Measurements from ENCODE around the gene PLEKHM1.

The PLEKHM1 gene

DNA sequence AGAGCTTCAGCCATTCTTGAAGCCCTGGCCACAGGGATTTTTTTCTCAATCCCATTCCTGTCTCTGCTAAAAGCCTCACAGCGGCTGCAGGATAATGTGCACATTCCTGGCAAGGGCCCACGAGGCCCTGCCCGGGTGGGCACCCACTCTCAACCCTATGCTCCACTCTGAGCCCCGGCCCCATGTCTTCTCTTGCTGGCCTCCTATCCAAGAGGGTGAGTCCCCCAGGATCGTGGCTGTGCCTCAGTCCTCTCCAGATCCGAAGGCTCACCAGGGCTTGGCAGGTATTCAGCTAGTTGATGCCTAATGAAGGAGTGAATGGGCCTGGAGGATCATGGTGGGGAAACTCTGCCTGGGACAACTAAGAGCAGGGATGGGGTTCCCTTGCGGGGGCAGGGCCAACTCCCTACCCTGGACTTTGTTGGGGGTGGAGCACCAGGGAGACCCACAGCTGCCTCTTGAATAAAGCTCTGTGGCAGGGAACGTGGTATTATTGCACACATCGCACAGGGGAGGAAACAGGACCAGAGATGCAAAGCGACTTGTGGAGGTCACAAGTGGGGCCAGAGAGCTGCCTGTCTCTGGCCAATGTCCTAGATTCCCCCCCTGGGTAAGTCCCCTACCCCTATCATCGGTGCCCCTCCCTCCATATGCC, 63.2 kb downstream of the PLEKHM1 start:
- H3K36me3 ChIP-seq (ENCODE audit: control insufficient read depth, insufficient read depth, low read length) = no peaks in the 10 kb centered on the region
- no peaks in the 10 kb centered on the region for H3K9me3 ChIP-seq (ENCODE audit: control insufficient read depth, low read length)
- no peak overlapping the region for H3K27ac ChIP-seq (ENCODE audit: insufficient read depth, low read depth, low read length, poor library complexity, severe bottlenecking)
- peaks cover 63% of the 10 kb centered on the region for H3K27me3 ChIP-seq (ENCODE audit: control insufficient read depth, insufficient read depth, low read length, poor library complexity, severe bottlenecking)
- no peak overlapping the region for H3K4me3 ChIP-seq (ENCODE audit: insufficient read depth, low read depth, low read length)
- 79 to 86% methylated on average over 11 of the region's 11 CpGs for whole genome bisulfite sequencing, 2 experiments
- H3K4me1 ChIP-seq (ENCODE audit: control insufficient read depth, insufficient read depth, low read length) = peaks cover 7% of the 10 kb centered on the region

DNA sequence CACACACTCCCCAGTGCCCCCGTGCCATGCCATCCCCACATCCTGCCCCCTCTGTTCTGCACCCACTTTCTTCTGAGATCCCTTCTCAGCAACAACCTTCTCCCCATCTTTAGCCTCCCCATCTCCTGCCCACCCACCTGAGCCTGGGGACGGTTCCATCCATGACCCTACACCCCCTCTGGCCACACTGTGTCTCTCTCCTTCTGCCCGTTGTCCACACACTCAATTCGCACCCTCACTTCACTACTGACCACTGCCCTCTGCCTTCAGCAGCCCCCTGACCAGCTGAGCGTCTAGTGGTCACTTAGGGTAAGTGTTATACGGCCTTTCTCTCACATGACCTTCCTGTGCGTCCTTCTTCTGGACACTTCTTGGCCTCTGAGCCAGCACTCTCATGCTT, 64.0 kb downstream of the PLEKHM1 start:
- Histone ChIP-seq H3K4me1 (ENCODE audit: control insufficient read depth, insufficient read depth, low read length) (peaks cover 6% of the 10 kb centered on the region), H3K27me3 (ENCODE audit: control insufficient read depth, insufficient read depth, low read length, poor library complexity, severe bottlenecking) (peaks cover 56% of the 10 kb centered on the region), H3K4me3 (ENCODE audit: insufficient read depth, low read depth, low read length) (no peak overlapping the region), H3K36me3 (ENCODE audit: control insufficient read depth, insufficient read depth, low read length) (no peaks in the 10 kb centered on the region), H3K27ac (ENCODE audit: insufficient read depth, low read depth, low read length, poor library complexity, severe bottlenecking) (no peak overlapping the region), H3K9me3 (ENCODE audit: control insufficient read depth, low read length) (no peaks in the 10 kb centered on the region)
- 81 to 85% methylated on average over 7 of the region's 7 CpGs for WGBS, 2 experiments

DNA sequence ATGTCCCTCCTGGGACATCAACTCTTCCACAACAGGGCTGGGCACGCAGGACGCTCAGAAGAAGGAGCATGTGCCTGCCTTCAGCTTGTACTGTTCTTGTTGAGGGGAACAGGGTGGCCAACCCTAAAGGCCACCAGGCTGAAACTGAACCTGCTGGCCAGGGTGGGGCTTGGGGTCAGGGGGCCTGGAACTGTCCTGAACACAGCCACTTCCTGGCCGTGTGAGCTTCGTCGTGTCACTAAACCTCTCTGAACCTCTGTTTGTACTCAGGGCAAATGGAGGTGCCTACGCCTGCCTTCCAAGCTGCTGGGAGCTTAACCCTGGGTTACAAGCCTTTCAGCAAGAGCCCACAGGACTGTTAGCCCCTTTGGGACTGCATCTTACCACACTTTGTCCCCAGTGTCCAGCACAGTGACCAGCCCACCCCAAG, 64.5 kb downstream of the PLEKHM1 start:
- H3K4me3 ChIP-seq (ENCODE audit: insufficient read depth, low read depth, low read length) = no peak overlapping the region

DNA sequence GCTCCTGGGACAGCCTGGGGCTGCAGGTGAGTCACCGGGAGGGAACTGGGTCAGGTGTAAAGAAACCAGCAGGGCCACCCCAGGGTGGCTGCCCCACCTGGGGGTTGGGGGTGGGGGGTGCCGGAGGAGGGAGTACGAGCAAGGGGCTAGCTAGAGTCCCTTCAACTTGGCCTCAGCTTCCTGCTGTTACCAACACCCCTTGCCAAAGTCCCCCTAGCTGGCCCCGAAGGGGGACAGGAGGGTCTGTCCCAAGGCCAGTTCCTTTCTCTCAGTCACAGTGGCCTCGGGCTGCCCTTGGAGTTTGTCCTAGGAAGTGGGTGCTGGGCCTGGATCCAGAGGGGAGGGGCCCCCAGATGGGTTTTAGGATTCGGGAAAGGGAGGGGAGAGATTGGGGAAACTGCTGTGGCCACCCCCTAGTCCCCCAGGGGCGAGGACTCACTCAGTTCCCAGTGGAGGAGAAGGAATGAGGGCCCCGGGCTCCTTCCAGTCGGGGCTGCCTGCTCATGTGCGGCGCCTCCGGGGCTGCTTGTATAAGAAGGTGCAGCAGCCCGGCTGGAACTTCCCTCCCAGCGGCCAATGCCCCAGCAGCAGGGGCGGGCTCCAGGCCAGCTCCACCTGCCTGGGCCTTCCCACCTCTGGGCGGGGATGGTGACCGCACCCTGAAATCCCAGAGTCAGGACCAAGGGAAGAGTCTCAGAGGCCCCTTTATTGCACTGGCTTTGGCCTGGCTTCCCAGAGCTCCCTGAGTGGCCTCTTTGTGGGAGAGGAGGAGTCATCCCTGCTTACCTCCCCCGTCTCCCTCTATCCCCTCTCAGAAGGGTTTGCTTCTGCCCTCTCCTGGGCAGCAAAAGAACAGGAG, 65.2 kb downstream of the PLEKHM1 start:
- Histone ChIP-seq H3K9me3 (ENCODE audit: control insufficient read depth, low read length) (no peaks in the 10 kb centered on the region), H3K36me3 (ENCODE audit: control insufficient read depth, insufficient read depth, low read length) (no peaks in the 10 kb centered on the region), H3K4me1 (ENCODE audit: control insufficient read depth, insufficient read depth, low read length) (no peaks in the 10 kb centered on the region), H3K27me3 (ENCODE audit: control insufficient read depth, insufficient read depth, low read length, poor library complexity, severe bottlenecking) (peaks cover 44% of the 10 kb centered on the region), H3K27ac (ENCODE audit: insufficient read depth, low read depth, low read length, poor library complexity, severe bottlenecking) (no peak overlapping the region), H3K4me3 (ENCODE audit: insufficient read depth, low read depth, low read length) (peak overlapping the region; percentile 21)
- WGBS, 2 experiments = 26 to 28% methylated on average over 18 of the region's 18 CpGs

More for the DNA sequence above, 64.5 kb downstream of the PLEKHM1 start:
- H3K27me3 ChIP-seq (ENCODE audit: control insufficient read depth, insufficient read depth, low read length, poor library complexity, severe bottlenecking) = peaks cover 50% of the 10 kb centered on the region
- H3K4me1 ChIP-seq (ENCODE audit: control insufficient read depth, insufficient read depth, low read length) = peaks cover under 1% of the 10 kb centered on the region
- H3K9me3 ChIP-seq (ENCODE audit: control insufficient read depth, low read length) = no peaks in the 10 kb centered on the region
- H3K27ac ChIP-seq (ENCODE audit: insufficient read depth, low read depth, low read length, poor library complexity, severe bottlenecking) = no peak overlapping the region
- WGBS, 2 experiments = 61 to 68% methylated on average over 6 of the region's 6 CpGs
- H3K36me3 ChIP-seq (ENCODE audit: control insufficient read depth, insufficient read depth, low read length) = no peaks in the 10 kb centered on the region

DNA sequence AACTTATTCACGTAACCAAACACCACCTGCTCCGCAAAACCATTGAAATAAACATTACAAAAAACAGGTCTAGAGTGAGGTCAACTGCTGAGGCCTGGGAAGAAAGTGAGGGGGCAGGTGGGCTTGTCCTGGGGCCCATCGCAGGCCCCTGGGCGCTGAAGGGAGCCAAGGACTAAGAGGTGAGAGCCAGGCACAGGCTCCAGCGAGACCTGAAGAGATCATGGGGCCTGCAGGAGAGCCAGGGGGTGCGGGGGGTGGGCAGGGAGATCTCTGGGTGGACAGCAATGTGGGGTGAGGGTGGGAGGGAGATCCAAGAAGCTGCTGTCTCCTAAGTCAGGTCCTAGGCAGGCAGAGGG, 65.8 kb downstream of the PLEKHM1 start:
- Histone ChIP-seq H3K36me3 (ENCODE audit: control insufficient read depth, insufficient read depth, low read length) (no peaks in the 10 kb centered on the region), H3K4me1 (ENCODE audit: control insufficient read depth, insufficient read depth, low read length) (no peaks in the 10 kb centered on the region), H3K27ac (ENCODE audit: insufficient read depth, low read depth, low read length, poor library complexity, severe bottlenecking) (no peak overlapping the region), H3K27me3 (ENCODE audit: control insufficient read depth, insufficient read depth, low read length, poor library complexity, severe bottlenecking) (peaks cover 38% of the 10 kb centered on the region), H3K9me3 (ENCODE audit: control insufficient read depth, low read length) (no peaks in the 10 kb centered on the region), H3K4me3 (ENCODE audit: insufficient read depth, low read depth, low read length) (no peak overlapping the region)
- WGBS, 2 experiments = 88 to 95% methylated on average over 6 of the region's 6 CpGs

DNA sequence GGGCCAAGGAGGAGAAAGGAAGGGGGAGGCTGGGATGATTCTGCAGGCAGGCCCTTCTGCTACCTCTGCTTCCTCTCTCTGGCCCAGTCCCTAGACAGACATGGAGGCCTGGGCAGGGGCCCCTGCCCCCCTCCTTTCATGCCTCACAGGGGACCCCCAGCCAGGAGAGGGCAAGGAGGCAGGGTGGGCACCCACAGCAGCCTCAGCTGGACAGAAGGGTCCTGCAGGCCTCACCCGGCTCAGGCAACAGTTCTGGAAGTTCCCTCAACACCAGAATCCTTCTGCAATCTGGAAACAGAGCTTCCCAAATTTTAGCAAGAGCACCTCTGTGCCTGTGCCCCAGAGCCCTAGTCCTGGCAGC, 66.6 kb downstream of the PLEKHM1 start:
- Histone ChIP-seq H3K27ac (ENCODE audit: insufficient read depth, low read depth, low read length, poor library complexity, severe bottlenecking) (no peak overlapping the region), H3K4me3 (ENCODE audit: insufficient read depth, low read depth, low read length) (no peak overlapping the region), H3K36me3 (ENCODE audit: control insufficient read depth, insufficient read depth, low read length) (no peaks in the 10 kb centered on the region), H3K9me3 (ENCODE audit: control insufficient read depth, low read length) (no peaks in the 10 kb centered on the region), H3K27me3 (ENCODE audit: control insufficient read depth, insufficient read depth, low read length, poor library complexity, severe bottlenecking) (peaks cover 30% of the 10 kb centered on the region), H3K4me1 (ENCODE audit: control insufficient read depth, insufficient read depth, low read length) (no peaks in the 10 kb centered on the region)
- 83 to 95% methylated on average over 1 of the region's 1 CpG for WGBS, 2 experiments

DNA sequence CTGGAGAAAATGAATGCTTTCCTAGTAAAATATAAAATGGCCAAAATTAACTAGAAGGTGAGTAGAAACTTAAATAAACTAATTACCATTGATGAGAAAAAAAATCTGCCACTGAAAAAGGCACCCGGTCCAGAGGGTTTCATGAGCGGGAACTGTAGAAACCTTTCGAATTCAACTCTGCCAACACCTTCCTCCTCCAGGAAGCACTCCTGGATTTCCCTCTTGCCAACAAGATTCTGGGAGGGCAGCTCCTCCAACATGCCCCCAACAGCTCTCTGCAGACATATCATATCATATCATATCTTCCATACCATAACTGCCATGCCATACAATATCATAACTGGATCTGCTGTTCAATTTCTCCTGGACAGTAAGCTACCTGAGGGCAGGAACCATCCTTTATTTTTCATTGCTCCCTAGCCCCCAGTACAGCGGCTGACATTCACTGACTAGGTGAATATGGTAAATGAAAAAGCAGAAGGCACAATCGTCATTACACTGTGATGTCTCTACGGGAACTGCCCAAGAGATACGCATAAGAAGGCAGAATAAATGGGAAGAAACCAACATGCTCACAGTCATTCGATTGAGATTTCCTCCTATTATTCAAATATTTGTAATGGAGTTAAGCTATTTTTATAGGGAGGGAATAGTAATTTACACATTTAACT, 67.1 kb downstream of the PLEKHM1 start:
- no peak overlapping the region for H3K4me3 ChIP-seq (ENCODE audit: insufficient read depth, low read depth, low read length)
- H3K9me3 ChIP-seq (ENCODE audit: control insufficient read depth, low read length) = no peaks in the 10 kb centered on the region
- 79 to 80% methylated on average over 7 to 8 of the region's 8 CpGs for WGBS, 2 experiments
- H3K4me1 ChIP-seq (ENCODE audit: control insufficient read depth, insufficient read depth, low read length) = no peaks in the 10 kb centered on the region
- no peak overlapping the region for H3K27ac ChIP-seq (ENCODE audit: insufficient read depth, low read depth, low read length, poor library complexity, severe bottlenecking)
- no peaks in the 10 kb centered on the region for H3K36me3 ChIP-seq (ENCODE audit: control insufficient read depth, insufficient read depth, low read length)
- H3K27me3 ChIP-seq (ENCODE audit: control insufficient read depth, insufficient read depth, low read length, poor library complexity, severe bottlenecking) = peaks cover 25% of the 10 kb centered on the region

DNA sequence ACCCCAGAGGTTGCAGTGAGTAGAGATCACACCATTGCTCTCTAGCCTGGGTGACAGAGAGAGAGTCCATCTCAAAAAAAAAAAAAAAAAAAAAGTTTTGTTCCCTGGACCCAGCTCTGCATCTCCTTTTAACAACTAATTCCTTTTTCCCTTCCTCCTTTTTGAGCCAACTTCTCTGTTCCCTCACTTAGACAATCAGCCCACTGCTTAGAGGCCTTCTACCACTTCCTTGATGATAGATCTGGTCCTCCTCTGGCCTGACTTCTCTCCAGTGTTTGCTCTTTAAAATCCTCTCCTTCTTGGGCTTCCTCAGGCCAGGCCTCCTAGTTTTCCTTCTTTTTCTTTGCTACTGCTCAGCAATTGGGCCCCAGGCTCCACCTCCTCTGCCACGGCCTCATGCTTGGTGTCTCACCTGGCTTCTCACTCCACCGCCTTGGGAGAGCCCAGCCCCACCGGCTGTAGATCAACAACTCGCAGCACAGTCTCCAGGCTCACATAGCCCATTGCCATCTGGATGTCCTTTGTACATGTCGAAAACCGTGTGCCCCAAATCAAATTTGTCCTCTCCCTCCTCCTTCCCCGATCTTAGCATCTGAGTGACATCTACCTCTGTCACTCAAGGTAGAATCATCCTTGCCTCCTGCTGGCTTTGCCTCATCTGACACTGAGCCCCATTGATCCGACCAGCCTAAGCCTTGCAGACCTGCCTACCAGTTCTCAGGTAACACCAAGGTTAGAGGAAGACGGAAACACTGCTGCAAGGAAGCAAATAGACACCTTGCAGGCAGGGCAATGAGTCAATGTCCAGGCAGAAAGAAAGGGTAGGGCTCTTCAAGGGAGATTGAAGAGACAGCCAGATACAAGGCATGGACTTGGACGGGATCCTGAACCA, 75.3 kb downstream of the PLEKHM1 start:
- 85 to 89% methylated on average over 10 of the region's 10 CpGs for WGBS, 2 experiments
- no peak overlapping the region for H3K27ac ChIP-seq (ENCODE audit: insufficient read depth, low read depth, low read length, poor library complexity, severe bottlenecking)
- no peaks in the 10 kb centered on the region for H3K36me3 ChIP-seq (ENCODE audit: control insufficient read depth, insufficient read depth, low read length)
- no peak overlapping the region for H3K4me3 ChIP-seq (ENCODE audit: insufficient read depth, low read depth, low read length)
- H3K27me3 ChIP-seq (ENCODE audit: control insufficient read depth, insufficient read depth, low read length, poor library complexity, severe bottlenecking) = no peaks in the 10 kb centered on the region
- no peaks in the 10 kb centered on the region for H3K9me3 ChIP-seq (ENCODE audit: control insufficient read depth, low read length)
- peaks cover 4% of the 10 kb centered on the region for H3K4me1 ChIP-seq (ENCODE audit: control insufficient read depth, insufficient read depth, low read length)

DNA sequence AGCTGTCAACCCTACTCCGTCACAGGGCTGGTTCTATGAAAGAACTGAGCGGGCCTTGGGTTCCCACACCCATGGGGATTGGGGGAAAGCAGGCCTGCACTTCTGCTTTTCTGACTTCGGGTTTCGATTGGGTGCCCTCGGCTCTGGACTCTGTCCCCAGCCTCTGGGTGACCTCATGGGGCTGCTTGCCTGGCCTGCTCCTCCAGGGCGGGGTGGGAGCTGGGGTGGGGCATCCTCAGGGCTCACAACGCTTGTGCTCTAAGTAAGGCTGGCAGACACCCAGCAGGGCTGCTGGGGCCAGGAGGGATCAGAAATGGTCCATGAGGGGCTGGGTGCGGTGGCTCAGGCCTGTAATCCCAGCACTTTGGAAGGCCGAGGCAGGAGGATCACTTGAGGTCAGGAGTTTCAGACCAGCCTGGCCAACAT, 77.0 kb downstream of the PLEKHM1 start:
- WGBS, 2 experiments = 96% methylated on average over 9 of the region's 9 CpGs
- Histone ChIP-seq H3K27ac (ENCODE audit: insufficient read depth, low read depth, low read length, poor library complexity, severe bottlenecking) (no peak overlapping the region), H3K27me3 (ENCODE audit: control insufficient read depth, insufficient read depth, low read length, poor library complexity, severe bottlenecking) (no peaks in the 10 kb centered on the region), H3K4me1 (ENCODE audit: control insufficient read depth, insufficient read depth, low read length) (peaks cover 14% of the 10 kb centered on the region), H3K4me3 (ENCODE audit: insufficient read depth, low read depth, low read length) (no peak overlapping the region), H3K9me3 (ENCODE audit: control insufficient read depth, low read length) (no peaks in the 10 kb centered on the region), H3K36me3 (ENCODE audit: control insufficient read depth, insufficient read depth, low read length) (no peaks in the 10 kb centered on the region)

All from ectodermal cell (in vitro differentiated cells).